ENCODE data around the gene SSPN. TPM values are rescaled to one million over a fixed set of nuclear protein-coding genes. Genes with fewer than 3 reads are reported as not detected.
A peak's percentile ranks its signal among the peaks of the same experiment; 100 is the strongest.

Gene SSPN
- total RNA-seq, 1 experiment from 2014 or later: 10.4 TPM

DNA sequence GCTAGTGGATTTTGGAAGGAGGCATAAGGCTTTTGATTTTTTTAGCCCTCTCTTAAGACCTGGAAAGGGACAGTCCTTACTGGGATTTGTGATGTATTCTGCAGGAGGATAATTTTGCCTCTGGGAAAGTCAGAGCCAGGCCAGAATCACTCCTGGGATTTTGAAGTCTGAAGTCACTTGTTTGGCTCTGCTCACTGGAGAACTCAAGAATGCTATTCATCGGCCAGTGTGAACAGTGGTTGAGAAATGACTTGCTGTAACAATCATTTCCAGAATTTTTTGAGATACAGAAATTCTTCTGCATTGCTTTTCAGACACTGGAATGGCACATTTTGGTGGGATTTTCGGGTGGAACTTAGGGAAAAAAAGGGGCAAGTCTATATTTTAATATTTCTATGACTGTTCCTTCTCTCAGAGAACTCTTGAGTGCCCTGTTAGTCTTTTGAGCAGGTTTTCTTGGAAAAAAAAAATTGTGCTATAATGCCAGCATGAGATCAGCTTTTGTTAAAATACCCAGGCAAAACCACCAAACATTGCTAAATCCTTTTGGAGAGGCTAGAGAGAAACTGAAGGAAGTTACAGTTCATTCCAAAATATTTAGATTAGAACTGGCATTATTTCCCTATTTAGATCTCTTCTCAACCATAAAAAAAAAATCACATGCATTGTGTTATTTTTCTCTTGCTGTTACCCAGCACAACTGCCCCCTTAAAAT, 44.5 kb upstream of the SSPN start:
- peaks cover 19% of the 10 kb centered on the region for H3F3A ChIP-seq (ENCODE audit: insufficient read depth, low read depth)
- H3K4me3 ChIP-seq: no peak overlapping the region
- H3K27me3 ChIP-seq (ENCODE audit: insufficient read depth, low read depth): no peaks in the 10 kb centered on the region
- ChIA-PET CTCF (interaction anchor here (0.6 kb wide), 1 partner anchor 178 kb away, joined by 4 read pairs; no protein-coding TSS in a partner anchor), POLR2A (ENCODE audit: unreplicated experiment) (no interaction called here)
- H3K27ac ChIP-seq: peak overlapping the region; percentile 37
- BruUV-seq (replicated peaks): no TSS peak
- no peaks in the 10 kb centered on the region for H3K9me2 ChIP-seq (ENCODE audit: insufficient read depth)
- H3K9me3 ChIP-seq (ENCODE audit: insufficient read depth, low read depth): no peaks in the 10 kb centered on the region
- peaks cover 49% of the 10 kb centered on the region for H3K4me1 ChIP-seq (replicated peaks; ENCODE audit: insufficient read depth)
- DNase-seq: peak in 1 of 2 experiments; percentile 42
- 0 out of 2 replicates have a peak overlapping the region, but pooled peaks have one; percentile 8 for H3K4me2 ChIP-seq
- H3K36me3 ChIP-seq (ENCODE audit: low read depth): no peaks in the 10 kb centered on the region
- no peaks in the 10 kb centered on the region for H4K20me1 ChIP-seq (ENCODE audit: insufficient read depth)
- intact Hi-C loops (cut with micrococcal nuclease; ENCODE audit: unreplicated experiment): no loop called here
- H2AFZ ChIP-seq: no peak overlapping the region
- no peaks in the 10 kb centered on the region for H3K79me2 ChIP-seq (ENCODE audit: low read depth)
- TF ChIP-seq, protein P1, sequence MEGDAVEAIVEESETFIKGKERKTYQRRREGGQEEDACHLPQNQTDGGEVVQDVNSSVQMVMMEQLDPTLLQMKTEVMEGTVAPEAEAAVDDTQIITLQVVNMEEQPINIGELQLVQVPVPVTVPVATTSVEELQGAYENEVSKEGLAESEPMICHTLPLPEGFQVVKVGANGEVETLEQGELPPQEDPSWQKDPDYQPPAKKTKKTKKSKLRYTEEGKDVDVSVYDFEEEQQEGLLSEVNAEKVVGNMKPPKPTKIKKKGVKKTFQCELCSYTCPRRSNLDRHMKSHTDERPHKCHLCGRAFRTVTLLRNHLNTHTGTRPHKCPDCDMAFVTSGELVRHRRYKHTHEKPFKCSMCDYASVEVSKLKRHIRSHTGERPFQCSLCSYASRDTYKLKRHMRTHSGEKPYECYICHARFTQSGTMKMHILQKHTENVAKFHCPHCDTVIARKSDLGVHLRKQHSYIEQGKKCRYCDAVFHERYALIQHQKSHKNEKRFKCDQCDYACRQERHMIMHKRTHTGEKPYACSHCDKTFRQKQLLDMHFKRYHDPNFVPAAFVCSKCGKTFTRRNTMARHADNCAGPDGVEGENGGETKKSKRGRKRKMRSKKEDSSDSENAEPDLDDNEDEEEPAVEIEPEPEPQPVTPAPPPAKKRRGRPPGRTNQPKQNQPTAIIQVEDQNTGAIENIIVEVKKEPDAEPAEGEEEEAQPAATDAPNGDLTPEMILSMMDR (conservative IDR thresholded peaks at IDR 0.05): no peak
- no peak for TF ChIP-seq EZH2 (IDR thresholded peaks at IDR 0.05; ENCODE audit: low read depth)

DNA sequence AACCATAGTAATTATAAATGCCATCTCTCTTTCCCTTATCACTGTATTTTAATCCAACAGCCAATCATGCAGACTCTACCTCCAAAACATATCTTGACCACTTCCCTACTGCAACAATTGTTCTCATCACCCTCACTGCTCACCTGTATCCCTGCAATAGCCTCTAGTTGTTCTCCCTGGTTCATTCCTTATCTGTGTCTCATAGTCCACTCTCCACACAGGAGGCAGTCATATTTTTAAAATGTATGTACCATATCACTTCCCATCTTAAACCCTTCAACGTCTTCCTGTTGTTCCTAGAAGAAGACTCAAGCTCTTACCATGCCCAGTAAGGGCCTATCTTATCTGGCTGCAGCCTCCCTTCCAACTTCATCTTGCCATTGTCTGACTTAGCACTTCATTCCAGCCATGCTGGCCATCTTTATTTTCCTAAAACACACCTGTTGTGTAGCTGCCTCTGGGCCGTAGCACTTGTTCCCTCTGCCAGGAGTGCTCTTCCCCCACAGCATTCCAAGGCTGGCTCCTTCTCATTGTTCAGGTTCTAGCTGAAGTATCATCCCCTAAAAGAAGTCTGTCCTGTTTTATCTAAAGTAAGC, 42.8 kb upstream of the SSPN start:
- H3K27me3 ChIP-seq (ENCODE audit: insufficient read depth, low read depth): no peaks in the 10 kb centered on the region
- H3K9me3 ChIP-seq (ENCODE audit: insufficient read depth, low read depth): no peaks in the 10 kb centered on the region
- H3K27ac ChIP-seq: peak overlapping the region; percentile 64
- TF ChIP-seq EZH2 (IDR thresholded peaks at IDR 0.05; ENCODE audit: low read depth): no peak
- TF ChIP-seq, protein P1 (conservative IDR thresholded peaks at IDR 0.05): no peak
- no peaks in the 10 kb centered on the region for H3K36me3 ChIP-seq (ENCODE audit: low read depth)
- H2AFZ ChIP-seq: 0 out of 2 replicates have a peak overlapping the region, but pooled peaks have one; percentile 24
- H4K20me1 ChIP-seq (ENCODE audit: insufficient read depth): no peaks in the 10 kb centered on the region
- H3K4me2 ChIP-seq: peak overlapping the region; percentile 68
- DNase-seq: peak in 1 of 2 experiments; percentile 50
- no peak overlapping the region for H3K4me3 ChIP-seq
- POLR2A ChIA-PET (ENCODE audit: unreplicated experiment): interaction anchor here (0.6 to 1.0 kb wide), 7 partner anchors 17 to 117 kb away, joined by 3 to 10 read pairs (median 7); partner anchors contain the start of gene BHLHE41
- peaks cover 19% of the 10 kb centered on the region for H3F3A ChIP-seq (ENCODE audit: insufficient read depth, low read depth)
- BruUV-seq (replicated peaks): no TSS peak
- intact Hi-C loops (cut with micrococcal nuclease; ENCODE audit: unreplicated experiment): loop anchor here (1.0 to 2.0 kb wide), 5 partner anchors 17 to 122 kb away; no protein-coding TSS in a partner anchor
- H3K9me2 ChIP-seq (ENCODE audit: insufficient read depth): no peaks in the 10 kb centered on the region
- CTCF ChIA-PET: interaction anchor here (0.8 to 1.0 kb wide), 2 partner anchors 24 to 500 kb away, joined by 3 read pairs; no protein-coding TSS in a partner anchor
- no peaks in the 10 kb centered on the region for H3K79me2 ChIP-seq (ENCODE audit: low read depth)
- peaks cover 49% of the 10 kb centered on the region for H3K4me1 ChIP-seq (replicated peaks; ENCODE audit: insufficient read depth)

DNA sequence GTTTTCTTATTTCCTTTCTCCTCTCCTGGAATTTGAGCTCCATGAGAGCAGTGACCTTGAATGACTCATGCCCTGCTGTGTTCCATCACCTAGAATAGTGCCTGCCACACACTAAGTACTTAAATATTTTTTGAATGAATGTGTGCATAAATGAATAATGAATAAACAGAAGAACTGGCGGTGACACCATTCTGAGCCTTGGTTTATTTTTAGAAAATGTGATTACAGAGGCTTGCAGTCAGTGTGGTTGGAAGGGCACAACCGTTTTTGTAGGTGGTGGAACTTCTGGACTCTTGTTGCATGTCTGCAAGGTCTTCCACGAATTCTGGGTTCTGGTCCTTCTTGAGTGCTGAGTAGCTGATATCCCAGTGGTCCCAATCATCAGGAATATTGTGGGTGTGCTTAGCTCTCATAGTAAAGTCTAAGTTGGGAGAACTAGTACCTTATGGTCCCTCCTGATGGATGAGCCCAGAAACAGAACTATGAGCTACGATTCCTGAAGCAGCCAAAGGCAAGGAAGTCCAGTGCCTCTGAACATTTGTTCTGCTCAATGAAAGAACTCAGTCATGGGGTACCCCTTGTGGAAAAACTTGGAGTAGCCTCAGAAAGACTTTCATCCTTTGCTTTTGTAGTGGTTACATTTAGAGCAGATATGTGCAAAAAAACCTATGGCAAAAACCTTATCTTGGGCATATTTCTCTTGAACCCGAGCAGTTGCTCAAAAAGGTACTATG, 41.8 kb upstream of the SSPN start:
- H3K9me2 ChIP-seq (ENCODE audit: insufficient read depth): no peaks in the 10 kb centered on the region
- CTCF ChIA-PET: interaction anchor here (0.8 to 1.0 kb wide), 5 partner anchors 25 to 499 kb away, joined by 3 to 6 read pairs (median 3); no protein-coding TSS in a partner anchor
- no peaks in the 10 kb centered on the region for H3K36me3 ChIP-seq (ENCODE audit: low read depth)
- H3K79me2 ChIP-seq (ENCODE audit: low read depth): no peaks in the 10 kb centered on the region
- peak overlapping the region; percentile 31; the same call in 1 of the 2 replicates for H2AFZ ChIP-seq
- POLR2A ChIA-PET (ENCODE audit: unreplicated experiment): interaction anchor here (0.6 to 1.0 kb wide), 11 partner anchors 9 to 679 kb away, joined by 3 to 10 read pairs (median 7); partner anchors contain the start of genes BHLHE41 and ITPR2
- no peak for TF ChIP-seq EZH2 (IDR thresholded peaks at IDR 0.05; ENCODE audit: low read depth)
- TF ChIP-seq, protein P1 (conservative IDR thresholded peaks at IDR 0.05): peak; percentile 43; the same call in 1 of the 2 replicates
- no TSS peak for BruUV-seq (replicated peaks)
- peaks cover 49% of the 10 kb centered on the region for H3K4me1 ChIP-seq (replicated peaks; ENCODE audit: insufficient read depth)
- peak; percentile 61 to 97 for DNase-seq
- no peaks in the 10 kb centered on the region for H4K20me1 ChIP-seq (ENCODE audit: insufficient read depth)
- peaks cover 19% of the 10 kb centered on the region for H3F3A ChIP-seq (ENCODE audit: insufficient read depth, low read depth)
- no peaks in the 10 kb centered on the region for H3K9me3 ChIP-seq (ENCODE audit: insufficient read depth, low read depth)
- no peaks in the 10 kb centered on the region for H3K27me3 ChIP-seq (ENCODE audit: insufficient read depth, low read depth)
- peak overlapping the region; percentile 75 for H3K27ac ChIP-seq
- peak overlapping the region; percentile 17; the same call in 1 of the 2 replicates for H3K4me3 ChIP-seq
- intact Hi-C loops (cut with micrococcal nuclease; ENCODE audit: unreplicated experiment): loop anchor here (1.0 to 2.0 kb wide), 5 partner anchors 18 to 121 kb away; no protein-coding TSS in a partner anchor
- H3K4me2 ChIP-seq: peak overlapping the region; percentile 68

All from PC-9 (cell line).